GM21529 (cell line): ENCODE data around the gene ATP8B4.
A peak's percentile ranks its signal among the peaks of the same experiment; 100 is the strongest.

Source experiments
- ATAC-seq: cut with Tn5 transposase; IDR thresholded peaks from one replicate; pipeline ENCODE4 v1.9.1; 2021; ENCODE audit not compliant: unreplicated experiment

ATP8B4 gene

DNA sequence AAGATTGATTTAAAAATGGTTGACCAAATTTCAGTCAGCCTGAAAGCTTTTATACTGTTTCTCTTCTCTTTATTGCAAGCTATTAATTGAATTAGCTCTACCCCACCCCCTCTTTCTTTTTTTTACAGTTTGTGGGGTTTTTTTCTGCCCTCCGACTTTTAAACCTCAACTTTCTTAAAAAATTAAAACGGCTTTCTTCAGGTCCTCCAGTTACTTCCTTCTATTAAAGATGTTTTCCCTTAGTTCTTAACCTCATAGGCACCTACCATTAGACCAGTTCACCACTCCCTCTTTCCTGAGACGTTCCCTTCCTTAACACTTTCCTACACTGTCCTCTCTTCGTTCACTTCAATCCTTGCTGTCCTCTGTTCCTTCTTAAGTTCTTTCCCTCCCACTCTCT lies 52.4 kb downstream of the ATP8B4 start:
- no peak for ATAC-seq

DNA sequence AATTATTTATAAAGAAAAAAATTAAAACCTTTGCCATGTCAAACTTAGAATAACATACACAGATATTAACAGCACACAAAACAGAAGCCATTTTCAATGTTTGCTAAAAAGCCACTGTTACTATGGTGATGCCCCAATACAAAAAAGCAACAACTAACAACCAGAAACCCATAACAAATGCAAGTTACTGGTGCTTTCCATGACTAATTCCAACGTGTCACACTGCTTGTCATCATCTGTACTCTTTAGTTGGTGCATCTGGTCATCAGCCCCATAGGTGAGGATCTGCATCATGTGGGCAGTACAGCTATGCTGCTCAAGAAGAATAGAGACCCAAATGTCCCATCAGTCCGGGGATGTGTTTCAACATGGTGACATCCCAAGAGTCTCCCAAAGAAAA lies 52.8 kb downstream of the ATP8B4 start:
- peak; percentile 38 for ATAC-seq

DNA sequence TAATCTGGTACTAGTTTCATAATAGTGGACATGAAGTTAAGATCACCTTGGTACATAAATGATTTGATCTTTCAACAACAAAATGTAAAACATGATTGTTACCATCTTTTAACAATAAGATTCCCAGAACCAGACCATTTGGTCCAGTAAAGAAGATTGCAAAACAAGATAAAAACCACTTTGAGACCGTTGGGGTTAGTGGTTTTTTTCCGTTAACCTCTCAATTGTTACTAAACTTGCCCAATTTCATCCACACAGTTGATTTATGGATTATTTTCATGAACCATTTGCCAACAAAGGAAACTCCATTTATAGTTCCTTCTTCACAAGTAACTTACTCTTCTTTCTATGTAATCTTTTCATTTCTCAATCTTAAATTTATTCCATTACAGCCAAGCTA lies 53.8 kb downstream of the ATP8B4 start:
- ATAC-seq, result no peak

DNA sequence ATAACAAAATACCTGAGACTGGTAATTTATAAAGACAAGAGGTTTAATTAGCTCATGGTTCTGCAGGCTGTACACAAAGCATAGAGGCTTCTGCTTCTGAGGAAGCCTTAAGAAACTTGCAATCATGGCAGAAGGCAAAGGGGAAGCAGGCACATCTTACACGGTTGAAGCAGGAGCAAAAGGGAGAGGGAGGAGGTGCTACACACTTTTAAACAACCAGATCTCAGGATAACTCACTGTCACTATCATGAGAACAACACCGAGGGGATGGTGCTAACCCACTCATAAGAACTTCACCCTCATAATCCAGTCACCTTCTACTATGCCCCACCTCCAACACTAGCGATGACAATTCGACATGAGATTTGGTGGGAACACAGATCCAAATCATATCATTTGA lies 54.4 kb downstream of the ATP8B4 start:
- ATAC-seq, result no peak

DNA sequence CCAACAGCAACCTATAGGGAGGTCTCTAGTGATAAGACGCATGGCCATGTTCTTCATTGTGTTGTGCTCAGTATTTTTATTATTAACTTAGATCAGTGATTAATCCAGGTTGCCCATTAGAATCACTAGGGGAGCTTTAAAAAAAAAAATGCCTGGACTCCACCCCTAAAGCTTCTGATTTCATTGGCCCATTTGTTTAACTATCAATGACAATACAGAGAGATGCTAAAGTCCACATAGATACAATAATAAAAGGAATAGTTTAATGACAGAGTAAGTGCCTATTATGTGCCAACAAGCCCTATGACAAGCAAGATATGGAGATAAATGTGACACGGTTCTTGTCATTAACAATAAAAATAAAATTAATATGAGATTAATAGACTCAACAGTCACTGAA lies 55.8 kb downstream of the ATP8B4 start:
- no peak for ATAC-seq

DNA sequence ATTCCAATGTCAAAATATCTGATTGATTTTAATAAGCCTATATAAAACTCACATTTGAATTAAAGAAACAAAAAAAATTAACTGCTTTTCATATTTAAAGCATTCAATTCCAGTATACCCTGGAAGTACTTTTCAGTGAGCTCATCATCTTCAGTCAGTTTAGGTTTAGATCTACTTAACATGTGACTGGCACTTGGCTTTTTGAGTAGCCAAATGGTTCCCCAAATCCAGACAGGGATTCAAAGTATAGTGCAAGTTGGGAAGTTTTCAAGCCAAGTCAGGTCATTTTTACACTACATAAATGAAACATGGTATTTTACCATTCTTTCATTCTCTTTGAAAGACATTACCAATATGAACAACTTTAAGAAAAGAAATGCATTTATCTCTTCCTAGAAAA lies 57.5 kb downstream of the ATP8B4 start:
- ATAC-seq, result no peak

DNA sequence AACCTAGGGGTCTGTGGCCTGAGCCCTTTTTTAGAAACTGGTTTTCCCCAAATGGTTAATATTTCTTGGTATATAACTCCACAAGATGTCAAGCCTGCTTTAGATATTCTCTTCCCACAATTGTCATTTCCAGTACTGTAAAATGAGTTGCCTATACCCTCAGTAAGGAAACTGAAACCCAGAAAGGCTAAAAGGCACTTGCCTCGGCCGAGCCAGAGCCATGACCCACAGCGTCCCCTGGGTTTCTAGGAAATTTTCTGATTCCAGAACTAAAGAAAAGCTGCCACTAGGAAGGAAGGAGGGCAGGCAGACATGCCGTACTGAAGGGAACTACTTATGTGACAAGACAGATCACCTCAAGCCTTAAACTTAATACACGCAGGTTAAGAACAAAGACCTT lies 59.1 kb downstream of the ATP8B4 start:
- no peak for ATAC-seq

DNA sequence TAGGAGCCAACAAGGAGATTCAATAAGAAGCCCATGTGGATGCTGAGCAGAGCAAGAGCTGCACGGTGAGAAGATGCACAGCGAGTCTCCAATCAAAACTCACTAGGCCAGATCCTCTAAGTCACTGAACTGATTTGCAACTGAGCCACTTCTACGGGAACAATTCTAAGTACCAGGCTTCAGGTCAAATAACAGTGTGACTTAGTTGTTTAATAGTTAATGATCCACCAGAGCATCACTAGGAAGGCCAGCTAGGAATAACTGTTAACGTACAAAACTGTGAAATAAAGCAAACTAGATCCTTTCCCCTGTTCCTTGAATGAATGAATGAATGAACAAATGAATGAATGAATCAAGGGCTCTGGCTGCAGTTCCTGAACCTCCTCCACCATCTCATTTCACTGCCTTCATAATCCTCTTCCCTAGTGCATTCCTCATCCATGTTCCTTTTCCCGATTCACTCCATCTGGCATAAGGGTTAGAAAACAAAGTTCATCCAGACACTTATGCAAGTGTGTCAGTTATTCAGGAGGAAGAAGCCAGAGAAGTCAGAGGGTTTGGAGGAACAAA lies 59.7 kb downstream of the ATP8B4 start:
- no peak for ATAC-seq

DNA sequence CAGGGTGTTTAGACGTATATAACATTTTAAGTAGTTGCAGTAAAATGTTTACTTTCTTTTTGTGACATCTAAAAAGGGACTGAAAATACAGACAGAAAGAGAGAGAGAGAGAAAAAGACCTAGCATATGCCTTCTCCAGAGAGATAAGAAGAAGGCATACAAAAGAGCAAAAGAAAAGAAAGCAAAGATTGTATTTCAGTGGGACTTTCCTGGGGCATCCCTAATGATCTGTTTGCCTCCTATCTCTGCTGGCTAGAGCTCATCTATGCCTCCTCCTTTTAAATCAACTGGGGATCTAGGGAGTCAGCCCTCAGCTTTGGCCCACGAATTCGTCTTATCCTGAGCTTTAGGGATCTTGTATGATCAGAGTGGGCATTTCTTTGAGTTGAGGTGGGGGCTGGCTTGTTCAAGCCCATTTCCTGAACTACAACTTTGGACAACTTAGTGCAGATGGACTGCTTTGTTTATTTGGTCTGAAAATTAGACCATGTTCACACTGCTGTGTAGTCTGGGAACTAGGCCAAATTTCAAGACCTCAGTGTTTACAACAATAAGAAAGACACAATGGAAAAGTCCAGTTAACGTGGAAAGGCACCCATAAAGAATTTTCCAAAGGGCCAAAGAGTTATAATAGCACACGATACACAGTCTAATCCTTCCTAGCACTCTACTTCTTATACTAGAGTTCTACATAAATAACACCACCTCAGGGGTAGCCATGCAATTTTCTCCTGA lies 61.0 kb downstream of the ATP8B4 start:
- ATAC-seq, result no peak

DNA sequence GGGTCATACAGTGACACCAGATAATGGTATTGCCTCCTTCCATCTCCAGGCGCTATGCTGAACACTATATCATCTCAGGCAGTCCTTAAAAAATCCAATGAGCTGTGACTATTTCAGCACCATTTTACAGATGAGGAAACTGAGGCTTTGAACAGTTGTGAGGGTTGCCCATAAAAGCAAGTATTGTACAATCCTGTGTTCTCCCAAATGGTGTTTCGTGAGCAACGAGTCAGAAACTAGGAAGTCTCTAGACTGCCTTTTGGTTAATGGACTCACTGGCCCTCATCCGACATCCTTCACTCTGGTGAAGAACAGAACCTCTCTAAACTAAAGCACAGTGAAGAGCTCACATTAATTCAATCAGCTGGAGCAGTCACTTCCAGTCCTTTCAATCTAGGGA lies 61.8 kb downstream of the ATP8B4 start:
- no peak for ATAC-seq

DNA sequence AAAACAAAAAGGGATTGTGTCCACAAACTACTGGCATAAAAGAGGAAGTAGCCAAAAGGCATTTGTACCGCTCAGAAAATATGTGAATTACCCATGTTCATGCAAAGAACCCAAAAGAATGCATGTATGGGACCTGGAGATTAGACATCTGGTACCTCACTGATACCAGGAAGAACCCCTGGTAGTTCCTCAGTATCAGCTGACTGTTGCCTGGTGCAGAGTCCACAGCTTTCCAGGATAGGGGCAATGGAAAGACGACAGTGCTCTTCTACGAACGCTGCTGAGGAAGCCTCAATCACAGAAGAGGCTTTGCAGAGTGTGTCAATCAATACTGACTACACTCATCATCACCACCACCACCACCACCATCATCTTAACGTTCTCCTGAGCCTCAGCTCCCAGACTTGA lies 63.3 kb downstream of the ATP8B4 start:
- no peak for ATAC-seq

DNA sequence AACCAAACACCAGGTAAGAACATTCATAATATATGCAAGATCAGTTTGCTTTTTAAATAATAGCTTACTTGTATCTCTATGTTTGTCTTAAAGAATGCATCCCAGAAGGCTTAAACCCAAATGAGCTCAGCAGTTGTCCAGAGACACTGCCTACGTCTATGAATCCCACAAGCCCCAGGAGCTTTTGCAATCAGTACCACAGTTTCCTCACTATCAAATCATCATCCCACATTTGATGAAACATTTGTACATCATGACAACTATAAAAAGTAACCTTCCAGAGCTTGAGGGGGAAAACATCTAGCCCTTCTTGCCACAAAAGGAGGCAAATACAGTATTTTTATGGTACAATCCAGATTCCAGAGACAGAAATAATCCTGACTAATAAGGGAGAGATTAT lies 63.7 kb downstream of the ATP8B4 start:
- ATAC-seq, result no peak

DNA sequence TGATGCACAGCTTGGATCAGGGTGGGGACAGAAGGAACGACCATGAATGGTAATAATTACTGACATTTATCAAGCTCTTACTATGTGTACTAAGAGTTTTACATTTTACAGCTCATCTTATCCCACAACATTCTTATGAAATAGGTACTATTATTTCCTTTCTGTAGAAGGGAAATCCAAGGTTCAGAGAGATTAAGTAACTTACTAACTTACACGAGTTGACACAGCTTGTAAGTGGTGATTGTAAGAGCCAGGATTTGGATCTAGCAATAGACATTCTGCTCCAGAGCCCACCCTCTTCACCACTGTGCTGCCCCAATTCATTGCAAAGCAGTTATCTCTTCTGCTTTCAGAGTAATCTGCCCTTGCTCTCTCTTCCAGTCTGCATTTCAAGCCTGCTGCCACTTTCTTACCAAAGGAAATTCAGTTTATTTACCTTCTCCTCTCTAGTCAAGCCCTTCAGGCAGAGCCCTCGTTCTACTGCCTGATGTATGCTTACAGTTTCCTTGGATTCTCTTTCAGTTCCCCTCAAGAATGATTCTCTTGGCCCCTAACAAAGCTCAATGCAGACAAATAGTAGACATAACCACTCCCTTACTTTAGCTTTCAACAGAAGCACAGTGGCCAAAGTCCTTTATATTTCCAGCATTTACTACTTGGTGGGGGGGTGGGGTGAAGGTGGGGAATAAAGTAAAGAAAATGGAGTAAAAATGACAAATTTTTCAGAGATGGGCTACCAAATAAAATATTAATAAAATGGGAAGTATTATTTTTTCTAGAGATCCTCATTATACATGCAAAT lies 65.8 kb downstream of the ATP8B4 start:
- no peak for ATAC-seq

DNA sequence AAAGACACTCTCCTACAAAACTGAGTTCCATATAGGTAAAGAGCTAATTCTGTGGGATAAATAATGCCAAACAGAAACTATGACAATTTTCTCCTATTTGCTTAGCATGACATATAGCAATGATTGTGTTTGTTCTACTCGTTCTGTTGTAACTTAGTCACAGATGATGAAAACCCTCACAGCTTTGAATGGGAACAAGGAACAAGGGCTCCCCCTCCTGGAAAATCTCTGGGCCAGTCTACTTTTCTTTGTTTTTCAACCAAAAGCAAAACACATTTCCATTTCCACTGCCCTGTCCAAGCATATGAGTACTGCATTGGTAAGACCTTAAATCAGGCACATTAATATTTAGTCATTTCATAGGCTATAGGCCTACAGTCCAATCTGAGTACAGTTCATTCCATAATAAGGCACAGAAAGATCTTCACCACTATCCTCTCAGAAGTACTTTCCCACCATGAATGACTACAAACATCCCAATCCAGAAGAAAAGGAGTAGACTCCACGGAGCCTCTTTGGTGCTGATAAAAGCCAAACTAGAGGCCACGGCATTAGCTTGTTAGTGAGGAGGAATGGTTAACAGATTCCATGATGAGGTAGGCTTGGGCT lies 67.1 kb downstream of the ATP8B4 start:
- ATAC-seq, result no peak

DNA sequence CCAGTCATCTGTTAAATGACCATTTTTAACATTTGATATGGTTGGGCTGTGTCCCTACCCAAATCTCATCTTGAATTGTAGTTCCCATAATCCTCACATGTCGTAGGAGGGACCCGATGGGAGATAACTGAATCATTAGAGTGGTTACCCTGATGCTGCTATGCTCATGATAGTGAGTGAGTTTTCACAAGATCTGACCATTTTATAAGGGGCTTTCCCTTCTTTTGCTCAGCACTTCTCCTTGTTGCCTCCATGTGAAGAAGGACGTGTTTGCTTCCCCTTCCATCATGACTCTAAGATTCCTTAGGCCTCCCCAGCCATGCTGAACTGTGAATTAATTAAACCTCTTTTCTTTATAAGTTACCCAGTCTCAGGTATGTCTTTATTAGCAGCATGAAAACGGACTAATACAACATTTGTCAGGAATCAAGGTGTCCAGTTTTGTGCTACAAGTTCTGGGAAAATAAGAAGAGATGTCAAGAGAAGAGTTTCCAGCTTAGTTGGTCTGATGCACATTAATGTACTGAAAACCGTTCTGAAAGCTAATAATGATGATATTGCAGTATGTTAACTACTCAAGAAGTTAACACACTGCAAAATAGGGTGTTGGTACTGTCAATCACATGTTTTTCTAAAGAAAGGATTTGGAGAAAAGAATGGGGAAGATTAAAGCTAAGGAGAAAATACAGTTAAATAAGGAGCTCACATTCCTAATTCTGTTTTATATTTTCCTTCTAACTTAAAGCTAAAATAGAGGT lies 67.9 kb downstream of the ATP8B4 start:
- ATAC-seq, result no peak

DNA sequence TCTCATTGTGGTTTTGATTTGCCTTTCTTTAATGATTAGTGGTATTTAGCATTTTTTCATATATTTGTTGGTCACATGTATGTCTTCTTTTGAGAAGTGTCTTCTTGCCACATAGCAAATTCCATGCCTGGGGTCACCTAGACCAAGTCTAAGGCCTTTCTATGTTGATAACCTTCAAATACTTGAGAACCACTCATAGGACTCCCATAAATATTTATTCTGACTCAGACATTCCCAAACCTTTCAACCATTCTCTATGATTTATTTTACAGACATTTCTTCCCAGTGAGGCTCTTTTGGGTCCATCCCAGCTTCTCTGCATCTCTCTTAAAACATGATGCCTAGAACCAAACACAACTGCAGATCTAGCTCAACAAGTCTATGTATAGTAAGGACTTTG lies 69.2 kb downstream of the ATP8B4 start:
- ATAC-seq, result no peak

DNA sequence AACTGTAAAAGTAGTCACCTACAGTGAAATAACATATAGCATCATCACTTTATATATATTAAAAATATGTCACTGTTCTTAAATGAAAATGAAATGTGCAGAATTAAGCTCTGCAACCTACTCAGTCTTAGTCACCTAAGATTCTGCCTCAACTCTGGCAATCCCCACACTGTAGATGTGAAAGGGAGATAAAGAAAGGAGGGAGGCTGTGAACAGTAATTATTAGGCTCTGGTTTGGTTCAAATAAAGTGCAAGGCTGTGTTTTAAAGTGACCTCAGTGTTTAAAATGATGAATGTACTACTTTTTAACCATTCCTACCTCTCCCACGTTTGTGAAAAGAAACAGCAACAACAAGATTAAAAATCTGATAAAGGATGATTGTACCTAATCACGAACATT lies 72.2 kb downstream of the ATP8B4 start:
- no peak for ATAC-seq

DNA sequence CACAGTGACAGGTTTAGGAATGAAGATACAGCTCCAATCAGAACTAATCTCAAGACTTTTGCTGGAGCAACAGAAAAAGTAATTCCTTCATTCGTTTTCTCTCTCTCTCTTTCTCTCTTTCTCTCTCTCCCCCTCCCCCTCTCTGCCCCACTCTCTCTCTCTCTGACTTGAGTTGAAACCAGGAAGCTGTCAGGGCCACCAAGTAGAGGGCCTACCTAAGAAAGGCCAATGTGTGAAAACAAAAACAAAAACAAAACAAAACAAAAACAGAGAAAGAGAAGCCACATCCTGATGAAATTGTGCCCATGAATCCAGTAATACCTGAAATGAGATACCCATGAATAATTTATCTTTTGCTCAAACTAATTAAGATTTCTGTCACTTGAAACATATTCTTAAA lies 72.9 kb downstream of the ATP8B4 start:
- ATAC-seq, result no peak

DNA sequence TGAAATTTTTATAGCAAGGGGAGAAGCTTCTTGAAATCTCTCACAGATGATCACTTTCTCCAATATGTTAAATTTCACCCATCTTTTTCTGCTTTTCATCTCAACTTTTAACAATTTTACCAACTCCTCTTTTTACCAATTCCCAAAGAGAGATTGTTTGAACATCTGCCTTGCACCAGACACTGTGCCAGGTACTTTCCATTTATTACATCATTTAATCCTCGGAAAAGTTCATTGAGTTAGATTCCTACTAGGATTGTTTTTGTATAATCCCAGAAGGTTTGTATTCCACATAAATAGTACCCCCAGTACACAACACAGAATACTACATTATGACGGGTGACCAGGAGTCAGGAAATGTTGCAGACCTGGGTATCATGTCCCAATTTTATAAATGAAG lies 74.1 kb downstream of the ATP8B4 start:
- ATAC-seq, result no peak

DNA sequence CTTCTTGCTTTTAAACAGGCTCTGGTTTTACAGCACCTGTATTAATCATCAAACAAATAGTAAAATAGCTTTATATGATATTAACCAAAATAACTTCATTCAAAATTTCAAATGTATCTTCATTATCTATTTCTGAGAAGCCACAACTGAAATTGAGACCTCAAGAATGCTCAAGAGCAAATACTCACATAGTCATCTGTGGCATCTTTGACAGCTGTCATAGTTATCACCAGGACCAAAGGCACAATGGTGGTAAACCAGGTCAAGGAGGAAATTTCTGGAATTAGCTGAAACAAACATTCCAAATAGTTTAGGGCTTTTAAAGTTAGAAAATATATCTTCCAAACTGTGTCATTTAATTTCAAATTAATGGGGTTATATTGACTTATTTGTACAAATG lies 74.6 kb downstream of the ATP8B4 start:
- ATAC-seq, result no peak

DNA sequence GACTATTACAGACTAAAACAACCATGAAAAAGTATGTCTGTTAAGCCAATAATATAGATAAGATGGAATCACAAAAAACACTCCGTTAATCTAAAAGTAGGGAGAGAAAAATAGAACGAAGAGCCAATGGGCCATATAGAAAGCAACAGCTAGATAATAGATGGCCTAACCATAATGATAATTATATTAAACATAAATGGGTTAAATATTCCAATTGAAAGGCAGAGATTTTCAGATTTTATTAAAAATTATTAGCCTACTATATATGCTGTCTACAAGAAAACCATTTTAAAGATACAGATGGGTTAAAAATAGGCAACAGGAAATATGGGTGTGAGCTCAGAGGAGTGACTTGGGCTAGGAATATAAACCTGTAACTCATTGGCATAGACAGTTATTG lies 76.3 kb downstream of the ATP8B4 start:
- no peak for ATAC-seq
